Measurements from ENCODE around the gene CDKL1. TPM values are rescaled to one million over a fixed set of nuclear protein-coding genes. Genes with fewer than 3 reads are reported as not detected.

CDKL1 gene
- polyA plus RNA-seq, 3 donors: 1.2 to 2.5 (median 1.3) TPM

- Mint-ChIP-seq H3K27me3 (ENCODE audit: low read depth in 3 of 3) (peaks cover 2 to 3% (median 2%) of the 10 kb centered on the region in 3 donors), H3K4me1 (peaks cover 16% of the 10 kb centered on the region), H3K27ac (no peak overlapping the region), H3K9me3 (no peaks in the 10 kb centered on the region), H3K36me3 (peaks cover 12 to 16% of the 10 kb centered on the region in 2 donors), H3K4me3 (no peak overlapping the region)
- intact Hi-C loops (cut with micrococcal nuclease): no loop called here
- Histone ChIP-seq H3K36me3 (replicated peaks in 1 of 2; ENCODE audit: control insufficient read depth in 1 of 2, insufficient read depth in 2 of 2, low read length in 2 of 2) (peaks cover 0 to under 1% of the 10 kb centered on the region in 2 donors), H3K9me3 (replicated peaks in 1 of 2; ENCODE audit: control insufficient read depth in 1 of 2, insufficient read depth in 1 of 2, low read length in 2 of 2) (no peaks in the 10 kb centered on the region), H3K27ac (ENCODE audit: low read depth in 1 of 2, low read length in 2 of 2) (no peak overlapping the region), H3K4me3 (replicated peaks in 1 of 3; ENCODE audit: low read depth in 2 of 3, low read length in 3 of 3) (no peak overlapping the region), H3K27me3 (ENCODE audit: control insufficient read depth in 2 of 2, insufficient read depth in 2 of 2, low read length in 2 of 2) (no peaks in the 10 kb centered on the region), H3K4me1 (ENCODE audit: control insufficient read depth in 1 of 2, insufficient read depth in 2 of 2, low read length in 2 of 2) (peaks cover 0 to 5% of the 10 kb centered on the region in 2 donors), H3K79me2 (ENCODE audit: insufficient read depth, low read length) (no peaks in the 10 kb centered on the region), H2AFZ (ENCODE audit: insufficient read depth, low read depth, low read length, poor library complexity, severe bottlenecking) (no peak overlapping the region), H4K20me1 (ENCODE audit: insufficient read depth, low read length) (no peaks in the 10 kb centered on the region), H3K9ac (ENCODE audit: insufficient read depth, low read length, poor library complexity, severe bottlenecking) (no peak overlapping the region), H3K4me2 (replicated peaks; ENCODE audit: extremely low read depth, low read length, poor library complexity, severe bottlenecking) (no peak overlapping the region)
- whole genome bisulfite sequencing (ENCODE audit: insufficient coverage): 100% methylated on average over 1 of the region's 4 CpGs
- DNase-seq: no peak
- TF ChIP-seq CTCF (IDR thresholded peaks at IDR 0.05): no peak
Measured at GRCh38 chr14:50344876-50345563, 51.7 kb downstream of the CDKL1 start.

- DNase-seq: peak in 1 of 3 donors; percentile 69
- Histone ChIP-seq H3K4me2 (replicated peaks; ENCODE audit: extremely low read depth, low read length, poor library complexity, severe bottlenecking) (no peak overlapping the region), H3K79me2 (ENCODE audit: insufficient read depth, low read length) (no peaks in the 10 kb centered on the region), H4K20me1 (ENCODE audit: insufficient read depth, low read length) (no peaks in the 10 kb centered on the region), H3K4me3 (replicated peaks in 1 of 3; ENCODE audit: low read depth in 2 of 3, low read length in 3 of 3) (no peak overlapping the region), H3K27ac (ENCODE audit: low read depth in 1 of 2, low read length in 2 of 2) (no peak overlapping the region), H3K9ac (ENCODE audit: insufficient read depth, low read length, poor library complexity, severe bottlenecking) (no peak overlapping the region), H3K4me1 (ENCODE audit: control insufficient read depth in 1 of 2, insufficient read depth in 2 of 2, low read length in 2 of 2) (peaks cover 0 to 5% of the 10 kb centered on the region in 2 donors), H3K36me3 (replicated peaks in 1 of 2; ENCODE audit: control insufficient read depth in 1 of 2, insufficient read depth in 2 of 2, low read length in 2 of 2) (peaks cover 0 to 4% of the 10 kb centered on the region in 2 donors), H3K9me3 (replicated peaks in 1 of 2; ENCODE audit: control insufficient read depth in 1 of 2, insufficient read depth in 1 of 2, low read length in 2 of 2) (no peaks in the 10 kb centered on the region), H3K27me3 (ENCODE audit: control insufficient read depth in 2 of 2, insufficient read depth in 2 of 2, low read length in 2 of 2) (no peaks in the 10 kb centered on the region), H2AFZ (ENCODE audit: insufficient read depth, low read depth, low read length, poor library complexity, severe bottlenecking) (no peak overlapping the region)
- 97% methylated on average over 6 of the region's 7 CpGs for WGBS (ENCODE audit: insufficient coverage)
- intact Hi-C loops (cut with micrococcal nuclease): no loop called here
- peaks cover 0 to 3% (median 0%) of the 10 kb centered on the region in 3 donors for H3K27me3 Mint-ChIP-seq (ENCODE audit: low read depth in 3 of 3)
- H3K27ac Mint-ChIP-seq: no peak overlapping the region
- no peak overlapping the region for H3K4me3 Mint-ChIP-seq
- H3K36me3 Mint-ChIP-seq: peaks cover 16 to 18% of the 10 kb centered on the region in 2 donors
- H3K4me1 Mint-ChIP-seq: peaks cover 16% of the 10 kb centered on the region
- no peak for TF ChIP-seq CTCF (IDR thresholded peaks at IDR 0.05)
- H3K9me3 Mint-ChIP-seq: no peaks in the 10 kb centered on the region
Measured at GRCh38 chr14:50344116-50344775, 52.4 kb downstream of the CDKL1 start.
